BE2C (cell line): ENCODE data around the gene ZFP62.

Source experiments
- DNase-seq: peaks from one replicate; pipeline ENCODE4 v3.0.0-alpha.2; 2020
- H3K27me3 ChIP-seq: fragments of 250-450 bp; sonication (Bioruptor Pico); 2 replicates; pipeline ENCODE4 v1.5.1; 2020; ENCODE audit warnings: mild to moderate bottlenecking
- H3K36me3 ChIP-seq: fragments of 250-450 bp; sonication (Bioruptor Pico); 2 replicates; pipeline ENCODE4 v1.5.1; 2020; ENCODE audit warnings: mild to moderate bottlenecking
- H3K4me1 ChIP-seq: fragments of 250-450 bp; sonication (Bioruptor Pico); 2 replicates; pipeline ENCODE4 v1.5.1; 2020
- H3K4me3 ChIP-seq: 2 replicates; pipeline ENCODE4 v1.5.1; 2011; ENCODE audit warnings: low read depth, low read length
- H3K9me3 ChIP-seq: fragments of 250-450 bp; sonication (Bioruptor Pico); 2 replicates; pipeline ENCODE4 v1.5.1; 2020
- CTCF ChIP-seq: IDR thresholded peaks from 2 replicates; pipeline ENCODE4 v1.5.1; 2012; ENCODE audit warnings: mild to moderate bottlenecking, low read depth, low read length

The ZFP62 gene

GRCh38 chr5:180875860-180876426, 14.9 kb upstream of the ZFP62 start:
- no peak for DNase-seq
- H3K27me3 ChIP-seq, result no peaks in the 10 kb centered on the region
- no peaks in the 10 kb centered on the region for H3K9me3 ChIP-seq
- no peaks in the 10 kb centered on the region for H3K4me1 ChIP-seq
- H3K4me3 ChIP-seq, result no peak overlapping the region
- H3K36me3 ChIP-seq, result no peaks in the 10 kb centered on the region
- TF ChIP-seq CTCF, result no peak

GRCh38 chr5:180874804-180875582, 13.9 kb upstream of the ZFP62 start:
- H3K4me3 ChIP-seq, result no peak overlapping the region

GRCh38 chr5:180873615-180874520, 12.8 kb upstream of the ZFP62 start:
- no peak for TF ChIP-seq CTCF
- Histone ChIP-seq H3K4me1 (no peaks in the 10 kb centered on the region), H3K9me3 (no peaks in the 10 kb centered on the region), H3K4me3 (no peak overlapping the region), H3K36me3 (no peaks in the 10 kb centered on the region), H3K27me3 (no peaks in the 10 kb centered on the region)
- DNase-seq, result no peak

More at GRCh38 chr5:180874804-180875582, 13.9 kb upstream of the ZFP62 start:
- H3K27me3 ChIP-seq, result no peaks in the 10 kb centered on the region
- H3K36me3 ChIP-seq, result no peaks in the 10 kb centered on the region
- H3K9me3 ChIP-seq, result no peaks in the 10 kb centered on the region
- TF ChIP-seq CTCF, result no peak
- DNase-seq, result no peak
- no peaks in the 10 kb centered on the region for H3K4me1 ChIP-seq

- no peaks in the 10 kb centered on the region for H3K27me3 ChIP-seq
- no peak for TF ChIP-seq CTCF
- H3K9me3 ChIP-seq, result no peaks in the 10 kb centered on the region
- H3K4me3 ChIP-seq, result no peak overlapping the region
- no peaks in the 10 kb centered on the region for H3K36me3 ChIP-seq
- no peaks in the 10 kb centered on the region for H3K4me1 ChIP-seq
- DNase-seq, result no peak
Observed at GRCh38 chr5:180872419-180872818, 11.3 kb upstream of the ZFP62 start.

GRCh38 chr5:180870276-180871068, 9.4 kb upstream of the ZFP62 start:
- DNase-seq, result no peak
- no peaks in the 10 kb centered on the region for H3K27me3 ChIP-seq
- H3K4me3 ChIP-seq, result no peak overlapping the region
- TF ChIP-seq CTCF, result no peak
- no peaks in the 10 kb centered on the region for H3K36me3 ChIP-seq
- no peaks in the 10 kb centered on the region for H3K4me1 ChIP-seq
- H3K9me3 ChIP-seq, result no peaks in the 10 kb centered on the region
